IMR-90 (cell line): ENCODE measurements around the gene ABT1. TPM values are rescaled to one million over a fixed set of nuclear protein-coding genes. Genes with fewer than 3 reads are reported as not detected.

Experiments
- ATAC-seq: fragments of 200-7000 bp; cut with Tn5 transposase; 2 replicates; pipeline ENCODE4 v1.9.1; 2020; ENCODE audit warnings: low read depth, mild to moderate bottlenecking, moderate library complexity
- BruUV-seq: library from RNA; stranded (reverse); fragments of 400-500 nt; replicated peaks from 2 replicates; lab custom pipeline; 2021; lab: Mats Ljungman, UMichigan
- CTCF ChIA-PET: fragments of 300-600 bp; formaldehyde crosslinking; extraction: SDS; loops from one replicate; lab custom pipeline; 2021; ENCODE audit warnings: antibody characterized with exemption; lab: Yijun Ruan, JAX
- POLR2A ChIA-PET: fragments of 300-600 bp; sonication (Branson Sonifier 250); formaldehyde crosslinking; loops from one replicate; lab custom pipeline; 2022; ENCODE audit warnings: antibody characterized with exemption; ENCODE audit not compliant: unreplicated experiment; lab: Charles Lee
- DNase-seq: peaks from one replicate; pipeline ENCODE4 v3.0.0; 2013
- H2AFZ ChIP-seq: replicated peaks from 2 replicates; pipeline ENCODE3; 2013; ENCODE audit warnings: low read length, mild to moderate bottlenecking; ENCODE audit not compliant: poor library complexity
- H2AK5ac ChIP-seq: 2 replicates; pipeline ENCODE4 v1.6.1; 2013; ENCODE audit warnings: low read depth, low read length, inconsistent platforms
- H2AK9ac ChIP-seq: replicated peaks from 2 replicates; pipeline ENCODE3; 2013; ENCODE audit warnings: mild to moderate bottlenecking, low read depth, low read length, moderate library complexity; ENCODE audit not compliant: poor library complexity
- H2BK120ac ChIP-seq: 2 replicates; pipeline ENCODE4 v1.6.1; 2013; ENCODE audit warnings: low read depth, low read length, inconsistent platforms
- H2BK15ac ChIP-seq: 3 replicates; pipeline ENCODE4 v1.6.1; 2013; ENCODE audit warnings: low read depth, low read length, inconsistent platforms
- H2BK20ac ChIP-seq: 2 replicates; pipeline ENCODE4 v1.6.1; 2013; ENCODE audit warnings: low read depth, mild to moderate bottlenecking, inconsistent platforms, low read length, moderate library complexity
- H2BK5ac ChIP-seq: 2 replicates; pipeline ENCODE4 v1.6.1; 2013; ENCODE audit warnings: mild to moderate bottlenecking, low read depth, low read length, inconsistent platforms; ENCODE audit not compliant: poor library complexity, severe bottlenecking
- H3K14ac ChIP-seq: replicated peaks from 2 replicates; pipeline ENCODE4 v1.6.1; 2013; ENCODE audit warnings: low read depth, low read length, inconsistent platforms
- H3K18ac ChIP-seq: 2 replicates; pipeline ENCODE4 v1.6.1; 2013; ENCODE audit warnings: low read depth, low read length, control low read depth
- H3K23ac ChIP-seq: 2 replicates; pipeline ENCODE4 v1.6.1; 2013; ENCODE audit warnings: low read depth, low read length, inconsistent platforms
- H3K27ac ChIP-seq: 2 replicates; pipeline ENCODE4 v1.5.1; 2013; ENCODE audit warnings: mild to moderate bottlenecking, control low read depth, low read length; ENCODE audit not compliant: insufficient read depth
- H3K27me3 ChIP-seq: 2 replicates; pipeline ENCODE4 v1.6.1; 2013; ENCODE audit warnings: low read length; ENCODE audit not compliant: control insufficient read depth, insufficient read depth
- H3K36me3 ChIP-seq: 2 replicates; pipeline ENCODE4 v1.6.1; 2013; ENCODE audit warnings: low read length, mixed read lengths; ENCODE audit not compliant: control insufficient read depth, insufficient read depth
- H3K4ac ChIP-seq: 2 replicates; pipeline ENCODE4 v1.6.1; 2013; ENCODE audit warnings: low read depth, low read length, inconsistent platforms
- H3K4me1 ChIP-seq: 2 replicates; pipeline ENCODE4 v1.6.1; 2013; ENCODE audit warnings: low read length, mixed read lengths; ENCODE audit not compliant: control insufficient read depth, insufficient read depth
- H3K4me2 ChIP-seq: 2 replicates; pipeline ENCODE4 v1.6.1; 2013; ENCODE audit warnings: low read depth, mild to moderate bottlenecking, control low read depth, low read length, moderate library complexity
- H3K4me3 ChIP-seq: 2 replicates; pipeline ENCODE4 v1.5.1; 2013; ENCODE audit warnings: low read depth, mild to moderate bottlenecking, control low read depth, low read length, moderate library complexity; ENCODE audit not compliant: insufficient read depth
- H3K56ac ChIP-seq: 2 replicates; pipeline ENCODE4 v1.6.1; 2013; ENCODE audit warnings: low read length, inconsistent platforms; ENCODE audit not compliant: insufficient read depth; ENCODE audit errors: extremely low read depth
- H3K79me1 ChIP-seq, 2 experiments: 2 replicates each; pipeline ENCODE4 v1.6.1; 2013; ENCODE audit warnings: low read length in 2 of 2, inconsistent platforms in 1 of 2, low read depth in 1 of 2
- H3K9ac ChIP-seq: 2 replicates; pipeline ENCODE4 v1.6.1; 2013; ENCODE audit warnings: low read depth, low read length, control low read depth
- H3K9me1 ChIP-seq: 2 replicates; pipeline ENCODE4 v1.6.1; 2013; ENCODE audit warnings: low read length, inconsistent platforms; ENCODE audit not compliant: insufficient read depth
- H3K9me3 ChIP-seq: 2 replicates; pipeline ENCODE4 v1.6.1; 2013; ENCODE audit warnings: low read length; ENCODE audit not compliant: control insufficient read depth, insufficient read depth
- H4K20me1 ChIP-seq: 2 replicates; pipeline ENCODE4 v1.6.1; 2013; ENCODE audit warnings: low read length, inconsistent platforms; ENCODE audit not compliant: insufficient read depth
- H4K5ac ChIP-seq: 2 replicates; pipeline ENCODE4 v1.6.1; 2013; ENCODE audit warnings: mild to moderate bottlenecking, low read depth, low read length, control low read depth
- H4K8ac ChIP-seq, 2 experiments: 2 replicates each; pipeline ENCODE4 v1.6.1; 2013; ENCODE audit warnings: low read depth in 2 of 2, low read length in 2 of 2, control low read depth in 1 of 2, inconsistent platforms in 1 of 2
- H4K91ac ChIP-seq: 2 replicates; pipeline ENCODE4 v1.6.1; 2013; ENCODE audit warnings: low read depth, low read length, inconsistent platforms; ENCODE audit not compliant: insufficient read depth
- BHLHE40 ChIP-seq: fragments of 150-350 bp; IDR thresholded peaks from 2 replicates; pipeline ENCODE4 v1.6.1; 2016; ENCODE audit warnings: mild to moderate bottlenecking, low read depth, low read length
- CEBPB ChIP-seq: IDR thresholded peaks from 2 replicates; pipeline ENCODE4 v1.6.1; 2012; ENCODE audit warnings: low read depth, low read length, improper control_type of control experiment
- CHD1 ChIP-seq: IDR thresholded peaks from 2 replicates; pipeline ENCODE4 v1.6.1; 2012; ENCODE audit warnings: low read depth, low read length, improper control_type of control experiment
- FOS ChIP-seq: fragments of 150-350 bp; IDR thresholded peaks from 2 replicates; pipeline ENCODE4 v1.6.1; 2016; ENCODE audit warnings: low read depth, low read length
- MAFK ChIP-seq: IDR thresholded peaks from 2 replicates; pipeline ENCODE4 v1.6.1; 2012; ENCODE audit warnings: low read depth, low read length, improper control_type of control experiment
- MXI1 ChIP-seq: IDR thresholded peaks from 2 replicates; pipeline ENCODE4 v1.6.1; 2012; ENCODE audit warnings: low read depth, mild to moderate bottlenecking, low read length, moderate library complexity, borderline replicate concordance
- NFE2L2 ChIP-seq: fragments of 150-350 bp; IDR thresholded peaks from 2 replicates; pipeline ENCODE4 v1.6.1; 2016; ENCODE audit warnings: low read depth, mild to moderate bottlenecking, low read length
- POLR2A ChIP-seq: IDR thresholded peaks from 2 replicates; pipeline ENCODE4 v1.6.1; 2012; ENCODE audit warnings: mild to moderate bottlenecking, low read depth, low read length
- RAD21 ChIP-seq: IDR thresholded peaks from 2 replicates; pipeline ENCODE4 v1.6.1; 2012; ENCODE audit warnings: low read length, improper control_type of control experiment
- RCOR1 ChIP-seq: IDR thresholded peaks from 2 replicates; pipeline ENCODE4 v1.6.1; 2012; ENCODE audit warnings: mild to moderate bottlenecking, low read length, improper control_type of control experiment; ENCODE audit not compliant: insufficient replicate concordance
- RFX5 ChIP-seq: IDR thresholded peaks from 2 replicates; pipeline ENCODE4 v1.8.0; 2012; ENCODE audit warnings: low read depth, mild to moderate bottlenecking, low read length, moderate library complexity
- SMC3 ChIP-seq: fragments of 150-350 bp; IDR thresholded peaks from 2 replicates; pipeline ENCODE4 v1.6.1; 2016; ENCODE audit warnings: low read depth, mild to moderate bottlenecking, antibody characterized with exemption, low read length, moderate library complexity
- WGBS, 2 experiments: methylation state at CpG; one replicate each; pipeline versions ENCODE4 v1.1.5 to v1.1.7; 2013; ENCODE audit warnings: missing lambda C conversion rate in 2 of 2; ENCODE audit not compliant: insufficient read length in 1 of 2; ENCODE audit errors: extremely low coverage in 2 of 2; 5-methylcytosine and 5-hydroxymethylcytosine counted together
- dilution Hi-C: fragments of 300-500 bp; cut with HindIII; formaldehyde crosslinking; loops from one replicate; pipeline ENCODE4 v1.14.3; 2018; ENCODE audit warnings: low sequenced_read_pairs; ENCODE audit not compliant: unreplicated experiment
- in situ Hi-C: fragments of 300-500 bp; cut with MboI; formaldehyde crosslinking; loops from 3 replicates; pipeline ENCODE4 v1.14.3; 2019; ENCODE audit warnings: low sequenced_read_pairs, inconsistent platforms, mixed read lengths
- intact Hi-C: fragments of 100-400 bp; cut with micrococcal nuclease; formaldehyde crosslinking; loops from 2 replicates; pipeline ENCODE4 v1.10.0; 2022
- polyA plus RNA-seq, 3 experiments: library from polyadenylated mRNA; depleted of rRNA; stranded (reverse); fragments of >200 nt; gene quantifications; 2 replicates each; pipeline ENCODE4 v1.2.3, GENCODE V29; 2012; ENCODE audit warnings: low replicate concordance in 1 of 3
- total RNA-seq: library from RNA; depleted of rRNA; stranded (reverse); fragments of >200 nt; gene quantifications from 2 replicates; pipeline ENCODE4 v1.2.3, GENCODE V29; 2012
- TF ChIP-seq, protein P1 (sequence below): fragments of 150-350 bp; IDR thresholded peaks from 2 replicates; pipeline ENCODE4 v1.6.1; 2017; ENCODE audit warnings: mild to moderate bottlenecking, antibody characterized with exemption, low read length, low read depth
- TF ChIP-seq, protein P2 (sequence below): fragments of 150-350 bp; IDR thresholded peaks from 2 replicates; pipeline ENCODE4 v1.6.1; 2016; ENCODE audit warnings: low read depth, mild to moderate bottlenecking, low read length, moderate library complexity, borderline replicate concordance

ABT1 gene
- total and polyA plus RNA-seq, 2 of the 4 experiments (the other 2 are of a cell fraction), result 15.2 to 15.4 TPM

DNA sequence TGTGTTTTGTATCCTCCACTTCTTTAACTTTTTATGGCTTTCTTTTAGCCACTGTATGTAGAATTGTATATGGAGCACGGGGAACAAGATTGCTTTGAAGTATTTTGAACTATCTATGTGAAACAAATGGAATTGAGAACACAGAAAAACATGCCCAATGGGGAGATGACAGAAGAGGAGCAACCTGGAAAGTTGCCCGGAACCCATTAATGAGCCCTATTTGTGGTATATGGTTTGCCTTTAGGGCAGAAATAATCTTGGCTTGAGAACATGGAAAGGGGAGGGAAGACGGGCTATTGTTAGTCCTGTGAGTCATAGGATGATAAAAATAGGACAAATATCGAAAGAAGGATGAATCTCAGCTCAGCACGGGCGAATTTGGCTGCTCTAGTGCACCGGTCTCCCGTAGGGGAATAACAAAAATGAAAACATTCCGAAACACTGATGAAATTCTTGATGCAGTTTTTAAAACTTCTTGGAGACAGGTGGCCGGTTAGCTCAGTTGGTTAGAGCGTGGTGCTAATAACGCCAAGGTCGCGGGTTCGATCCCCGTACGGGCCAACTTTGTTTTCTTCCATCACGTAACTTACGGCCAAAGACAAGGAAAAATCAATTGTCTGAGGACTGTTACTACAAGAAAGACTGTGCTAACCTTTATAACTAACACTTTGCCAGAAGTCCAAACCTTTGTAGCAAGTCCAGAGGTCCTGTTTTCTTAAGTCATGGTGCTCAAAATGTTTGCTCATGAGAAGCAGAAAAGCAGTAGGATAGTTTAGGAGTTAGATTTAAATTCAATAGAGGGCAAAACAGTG lies 42.9 kb upstream of the ABT1 start:
- Histone ChIP-seq H3K23ac (no peak overlapping the region), H3K4me3 (peak overlapping the region; percentile 58), H3K4me1 (no peaks in the 10 kb centered on the region), H2BK5ac (peak overlapping the region; percentile 14), H3K18ac (no peak overlapping the region), H3K14ac (0 out of 2 replicates have a peak overlapping the region, but pooled peaks have one; percentile 18), H3K9me1 (no peaks in the 10 kb centered on the region), H3K79me1 (no peaks in the 10 kb centered on the region), H4K91ac (no peak overlapping the region), H3K9me3 (no peaks in the 10 kb centered on the region), H3K9ac (no peak overlapping the region), H3K27ac (no peak overlapping the region), H3K4me2 (peak overlapping the region; percentile 94), H4K5ac (no peak overlapping the region), H2AK9ac (no peak overlapping the region), H3K36me3 (no peaks in the 10 kb centered on the region), H2AFZ (no peak overlapping the region), H2AK5ac (no peak overlapping the region), H2BK15ac (no peak overlapping the region), H3K56ac (no peak overlapping the region), H3K4ac (no peak overlapping the region), H2BK120ac (no peak overlapping the region), H4K20me1 (peaks cover 9% of the 10 kb centered on the region), H2BK20ac (no peak overlapping the region), H3K27me3 (no peaks in the 10 kb centered on the region), H4K8ac (no peak overlapping the region)
- ChIA-PET CTCF (interaction anchor here (0.5 to 1.4 kb wide), 3 partner anchors 19 to 231 kb away, joined by 3 read pairs; no protein-coding TSS in a partner anchor), POLR2A (no interaction called here)
- DNase-seq (peak; percentile 92), ATAC-seq (peak; percentile 50)
- 0% methylated on average over 8 of the region's 19 CpGs; no CpG with 5 or more reads in 1 of the 2 experiments for WGBS, 2 experiments
- dilution Hi-C loops, result no loop called here
- no TSS peak for BruUV-seq
- in situ Hi-C loops, result no loop called here
- intact Hi-C loops, result loop anchor here (1.0 to 10.0 kb wide), 2 partner anchors 16 to 229 kb away; partner anchors contain the start of gene HMGN4
- TF ChIP-seq MXI1 (0 out of 2 replicates have a peak, but pooled peaks have one; percentile 6), SMC3 (peak; percentile 18; the same call in 1 of the 2 replicates), RCOR1 (peak; percentile 90), POLR2A (no peak), RFX5 (no peak), FOS (peak; percentile 88; the same call in 1 of the 2 replicates), BHLHE40 (peak; percentile 80; the same call in 1 of the 2 replicates), NFE2L2 (no peak), RAD21 (no peak), CEBPB (peak; percentile 32; the same call in 1 of the 2 replicates), CHD1 (no peak; the same call in 1 of the 2 replicates), MAFK (no peak)
- TF ChIP-seq, protein P1, sequence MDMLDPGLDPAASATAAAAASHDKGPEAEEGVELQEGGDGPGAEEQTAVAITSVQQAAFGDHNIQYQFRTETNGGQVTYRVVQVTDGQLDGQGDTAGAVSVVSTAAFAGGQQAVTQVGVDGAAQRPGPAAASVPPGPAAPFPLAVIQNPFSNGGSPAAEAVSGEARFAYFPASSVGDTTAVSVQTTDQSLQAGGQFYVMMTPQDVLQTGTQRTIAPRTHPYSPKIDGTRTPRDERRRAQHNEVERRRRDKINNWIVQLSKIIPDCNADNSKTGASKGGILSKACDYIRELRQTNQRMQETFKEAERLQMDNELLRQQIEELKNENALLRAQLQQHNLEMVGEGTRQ, result no peak
- TF ChIP-seq, protein P2, sequence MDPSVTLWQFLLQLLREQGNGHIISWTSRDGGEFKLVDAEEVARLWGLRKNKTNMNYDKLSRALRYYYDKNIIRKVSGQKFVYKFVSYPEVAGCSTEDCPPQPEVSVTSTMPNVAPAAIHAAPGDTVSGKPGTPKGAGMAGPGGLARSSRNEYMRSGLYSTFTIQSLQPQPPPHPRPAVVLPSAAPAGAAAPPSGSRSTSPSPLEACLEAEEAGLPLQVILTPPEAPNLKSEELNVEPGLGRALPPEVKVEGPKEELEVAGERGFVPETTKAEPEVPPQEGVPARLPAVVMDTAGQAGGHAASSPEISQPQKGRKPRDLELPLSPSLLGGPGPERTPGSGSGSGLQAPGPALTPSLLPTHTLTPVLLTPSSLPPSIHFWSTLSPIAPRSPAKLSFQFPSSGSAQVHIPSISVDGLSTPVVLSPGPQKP, result no peak
